MM.1S (cell line): ENCODE measurements around the gene ADCK2.

Experiments
- DNase-seq: peaks from one replicate; pipeline ENCODE4 v3.0.0-alpha.2; 2015
- H2AFZ ChIP-seq: fragments of 300-600 bp; sonication (generic); 2 replicates; pipeline ENCODE4 v1.6.0; 2016; ENCODE audit warnings: antibody characterized with exemption, low read length
- H3F3A ChIP-seq: fragments of 300-600 bp; sonication (generic); 2 replicates; pipeline ENCODE4 v1.6.1; 2016; ENCODE audit warnings: mild to moderate bottlenecking, antibody characterized with exemption, low read length, moderate library complexity, mixed read lengths; ENCODE audit not compliant: insufficient read depth
- H3K27ac ChIP-seq: fragments of 300-600 bp; sonication (generic); 2 replicates; pipeline ENCODE4 v1.5.1; 2016; ENCODE audit warnings: mild to moderate bottlenecking, low read length
- H3K27me3 ChIP-seq: fragments of 300-600 bp; sonication (generic); replicated peaks from 2 replicates; pipeline ENCODE4 v1.6.0; 2016; ENCODE audit warnings: low read length; ENCODE audit not compliant: insufficient read depth
- H3K36me3 ChIP-seq: fragments of 300-600 bp; sonication (generic); replicated peaks from 2 replicates; pipeline ENCODE4 v1.6.1; 2016; ENCODE audit warnings: mild to moderate bottlenecking, low read length, mixed read lengths; ENCODE audit not compliant: insufficient read depth
- H3K4me1 ChIP-seq: fragments of 300-600 bp; sonication (generic); 2 replicates; pipeline ENCODE4 v1.6.1; 2016; ENCODE audit warnings: low read length, mixed read lengths
- H3K4me2 ChIP-seq: fragments of 300-600 bp; sonication (generic); 2 replicates; pipeline ENCODE4 v1.6.0; 2016; ENCODE audit warnings: low read depth, low read length
- H3K4me3 ChIP-seq: fragments of 300-600 bp; sonication (generic); 2 replicates; pipeline ENCODE4 v1.5.1; 2016; ENCODE audit warnings: low read length, mixed read lengths
- H3K79me2 ChIP-seq: fragments of 300-600 bp; sonication (generic); 2 replicates; pipeline ENCODE4 v1.6.1; 2016; ENCODE audit warnings: mixed run types, low read length, mixed read lengths
- H3K9ac ChIP-seq: fragments of 300-600 bp; sonication (generic); 2 replicates; pipeline ENCODE4 v1.6.1; 2016; ENCODE audit warnings: low read length, mixed read lengths
- H3K9me2 ChIP-seq: fragments of 300-600 bp; sonication (generic); replicated peaks from 2 replicates; pipeline ENCODE4 v1.6.1; 2016; ENCODE audit warnings: mild to moderate bottlenecking, low read length, mixed read lengths; ENCODE audit not compliant: insufficient read depth
- H3K9me3 ChIP-seq: fragments of 300-600 bp; sonication (generic); replicated peaks from 2 replicates; pipeline ENCODE4 v1.6.1; 2016; ENCODE audit warnings: mild to moderate bottlenecking, low read length, mixed read lengths; ENCODE audit not compliant: insufficient read depth
- H4K20me1 ChIP-seq: fragments of 300-600 bp; sonication (generic); 2 replicates; pipeline ENCODE4 v1.6.1; 2016; ENCODE audit warnings: mild to moderate bottlenecking, low read length, moderate library complexity, mixed read lengths; ENCODE audit not compliant: insufficient read depth
- EZH2 ChIP-seq: fragments of 300-600 bp; sonication (generic); optimal IDR thresholded peaks from 2 replicates; pipeline ENCODE3; 2017; ENCODE audit warnings: low read depth, mild to moderate bottlenecking, antibody characterized with exemption, low read length, mixed read lengths
- EZH2phosphoT487 ChIP-seq: fragments of 300-600 bp; sonication (generic); IDR thresholded peaks from 2 replicates; pipeline ENCODE4 v1.6.1; 2018; ENCODE audit warnings: antibody characterized with exemption, low read length
- TF ChIP-seq, protein P1 (sequence below): fragments of 300-600 bp; sonication (generic); IDR thresholded peaks from 2 replicates; pipeline ENCODE4 v1.5.1; 2016; ENCODE audit warnings: antibody characterized with exemption, low read length, mixed read lengths

Gene ADCK2

DNA sequence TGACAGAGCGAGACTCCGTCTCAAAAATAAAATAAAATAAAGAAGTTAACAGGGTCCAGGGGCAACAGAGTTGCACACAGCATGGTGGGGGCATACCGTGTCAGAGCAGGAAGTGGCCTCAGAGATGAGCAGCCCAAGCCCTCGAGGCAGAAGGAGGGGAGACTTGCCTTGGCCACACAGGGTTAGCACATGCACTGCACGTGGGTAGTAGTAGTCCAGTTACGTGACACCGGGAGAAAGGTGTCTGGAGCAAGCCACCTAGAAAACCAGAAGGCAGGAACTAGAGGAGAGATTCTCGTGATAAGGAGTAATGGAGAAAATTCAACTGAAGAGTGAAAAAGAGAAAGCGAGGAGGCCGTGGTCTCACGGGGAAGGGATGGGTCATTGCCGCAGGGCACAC lies 22.4 kb upstream of the ADCK2 start:
- no peaks in the 10 kb centered on the region for H3K79me2 ChIP-seq
- TF ChIP-seq, protein P1, sequence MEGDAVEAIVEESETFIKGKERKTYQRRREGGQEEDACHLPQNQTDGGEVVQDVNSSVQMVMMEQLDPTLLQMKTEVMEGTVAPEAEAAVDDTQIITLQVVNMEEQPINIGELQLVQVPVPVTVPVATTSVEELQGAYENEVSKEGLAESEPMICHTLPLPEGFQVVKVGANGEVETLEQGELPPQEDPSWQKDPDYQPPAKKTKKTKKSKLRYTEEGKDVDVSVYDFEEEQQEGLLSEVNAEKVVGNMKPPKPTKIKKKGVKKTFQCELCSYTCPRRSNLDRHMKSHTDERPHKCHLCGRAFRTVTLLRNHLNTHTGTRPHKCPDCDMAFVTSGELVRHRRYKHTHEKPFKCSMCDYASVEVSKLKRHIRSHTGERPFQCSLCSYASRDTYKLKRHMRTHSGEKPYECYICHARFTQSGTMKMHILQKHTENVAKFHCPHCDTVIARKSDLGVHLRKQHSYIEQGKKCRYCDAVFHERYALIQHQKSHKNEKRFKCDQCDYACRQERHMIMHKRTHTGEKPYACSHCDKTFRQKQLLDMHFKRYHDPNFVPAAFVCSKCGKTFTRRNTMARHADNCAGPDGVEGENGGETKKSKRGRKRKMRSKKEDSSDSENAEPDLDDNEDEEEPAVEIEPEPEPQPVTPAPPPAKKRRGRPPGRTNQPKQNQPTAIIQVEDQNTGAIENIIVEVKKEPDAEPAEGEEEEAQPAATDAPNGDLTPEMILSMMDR: no peak
- TF ChIP-seq EZH2: no peak
- no peak overlapping the region for H2AFZ ChIP-seq
- no peak overlapping the region for H3K4me3 ChIP-seq
- no peak overlapping the region for H3K9ac ChIP-seq
- H3K9me2 ChIP-seq: no peaks in the 10 kb centered on the region
- no peaks in the 10 kb centered on the region for H3K4me1 ChIP-seq
- no peaks in the 10 kb centered on the region for H3K27me3 ChIP-seq
- DNase-seq: no peak
- H4K20me1 ChIP-seq: no peaks in the 10 kb centered on the region
- H3K36me3 ChIP-seq: no peaks in the 10 kb centered on the region
- no peak overlapping the region for H3K4me2 ChIP-seq
- H3K27ac ChIP-seq: no peak overlapping the region
- H3F3A ChIP-seq: no peaks in the 10 kb centered on the region
- H3K9me3 ChIP-seq: no peaks in the 10 kb centered on the region

DNA sequence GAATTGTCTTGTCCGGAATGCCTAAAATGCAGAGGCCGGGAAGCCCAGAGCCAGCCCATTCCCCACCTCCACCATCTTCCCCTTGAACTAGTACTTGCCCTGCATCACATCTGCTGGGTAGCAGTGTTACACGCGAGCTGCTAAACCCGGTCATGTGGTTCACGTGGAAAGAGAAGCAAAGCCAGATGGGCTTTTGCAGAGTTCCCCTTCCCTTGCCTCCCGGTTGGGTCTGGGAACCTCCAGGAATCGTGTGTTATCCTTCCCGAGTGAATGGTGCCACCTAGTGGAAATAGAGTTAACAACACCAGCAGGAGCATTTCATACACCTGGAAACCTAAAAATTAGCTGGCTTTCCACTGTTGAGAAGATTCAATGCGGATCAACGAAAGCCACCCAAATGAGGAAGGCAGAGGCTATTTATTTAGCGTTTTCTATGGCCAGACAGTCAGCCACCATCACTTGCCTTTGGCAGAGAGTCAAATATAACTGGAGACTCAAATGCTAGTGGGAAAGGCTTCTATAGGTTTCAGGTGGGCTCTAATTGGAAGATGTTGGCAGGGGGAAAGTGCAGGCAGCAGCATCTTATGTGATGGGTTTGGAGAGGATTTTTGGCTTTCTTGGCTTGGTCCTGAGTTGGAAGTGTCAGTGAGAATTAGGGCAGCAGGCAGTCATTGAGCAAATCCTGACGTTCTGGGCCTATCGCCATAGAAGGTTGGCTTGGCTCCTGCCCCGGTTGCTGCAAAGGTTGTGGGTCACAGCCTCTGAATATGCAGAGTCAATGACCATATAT lies 19.2 kb upstream of the ADCK2 start:
- H3K4me2 ChIP-seq: peak overlapping the region; percentile 0; the same call in 1 of the 2 replicates
- no peaks in the 10 kb centered on the region for H3K36me3 ChIP-seq
- TF ChIP-seq EZH2phosphoT487 (no peak), EZH2 (no peak)
- TF ChIP-seq, protein P1: peak; percentile 98
- no peaks in the 10 kb centered on the region for H3F3A ChIP-seq
- H3K9me3 ChIP-seq: no peaks in the 10 kb centered on the region
- H3K9ac ChIP-seq: no peak overlapping the region
- H3K4me3 ChIP-seq: no peak overlapping the region
- H3K27ac ChIP-seq: no peak overlapping the region
- no peaks in the 10 kb centered on the region for H4K20me1 ChIP-seq
- H3K79me2 ChIP-seq: no peaks in the 10 kb centered on the region
- no peaks in the 10 kb centered on the region for H3K4me1 ChIP-seq
- no peak overlapping the region for H2AFZ ChIP-seq
- H3K9me2 ChIP-seq: no peaks in the 10 kb centered on the region
- DNase-seq: peak; percentile 59
- no peaks in the 10 kb centered on the region for H3K27me3 ChIP-seq

DNA sequence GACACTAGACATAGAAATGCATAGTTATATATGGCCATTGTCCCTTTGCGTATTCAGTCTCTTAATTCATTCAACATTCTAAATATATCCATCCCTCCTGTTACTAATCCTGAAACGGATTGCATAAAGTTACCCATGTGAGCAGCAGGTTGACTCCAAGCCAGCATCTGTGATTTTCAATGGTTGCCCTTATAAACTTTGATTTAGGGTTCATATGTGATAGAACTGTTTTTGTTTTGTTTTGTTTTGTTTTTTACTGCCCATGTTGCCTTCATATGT lies 18.7 kb upstream of the ADCK2 start:
- H3K9ac ChIP-seq: no peak overlapping the region
- H3K27ac ChIP-seq: no peak overlapping the region
- H3K36me3 ChIP-seq: no peaks in the 10 kb centered on the region
- no peaks in the 10 kb centered on the region for H3K9me2 ChIP-seq
- H3K9me3 ChIP-seq: no peaks in the 10 kb centered on the region
- H3F3A ChIP-seq: no peaks in the 10 kb centered on the region
- H3K27me3 ChIP-seq: no peaks in the 10 kb centered on the region
- no peak overlapping the region for H3K4me3 ChIP-seq
- no peak overlapping the region for H2AFZ ChIP-seq
- no peaks in the 10 kb centered on the region for H3K4me1 ChIP-seq
- DNase-seq: no peak
- H3K4me2 ChIP-seq: no peak overlapping the region
- no peaks in the 10 kb centered on the region for H3K79me2 ChIP-seq
- no peak for TF ChIP-seq EZH2phosphoT487
- TF ChIP-seq, protein P1: no peak
- no peaks in the 10 kb centered on the region for H4K20me1 ChIP-seq
